Stimulated activated CD8-positive, alpha-beta memory T cell treated with anti-CD3 and anti-CD28 coated beads, Interleukin-12 subunit alpha, Interleukin-12 subunit beta, amount 100 ng/mL, for 1 hour (primary cell): Measurements from ENCODE around the gene HMGCLL1.

Experiments used
- DNase-seq: peaks from one replicate; pipeline ENCODE4 v3.0.0-alpha.2; 2020; ENCODE audit warnings: low read depth

HMGCLL1 gene

GRCh38 chr6:55531496-55531895 is 47.5 kb downstream of the HMGCLL1 start:
- no peak for DNase-seq

GRCh38 chr6:55530931-55531330 is 48.1 kb downstream of the HMGCLL1 start:
- no peak for DNase-seq

GRCh38 chr6:55528624-55529023 is 50.4 kb downstream of the HMGCLL1 start:
- DNase-seq, result no peak

GRCh38 chr6:55524441-55524840 is 54.6 kb downstream of the HMGCLL1 start:
- DNase-seq, result no peak

- DNase-seq, result no peak
These were observed 60.4 kb downstream of the HMGCLL1 start for GRCh38 chr6:55518529-55519060.

GRCh38 chr6:55516736-55517135 is 62.3 kb downstream of the HMGCLL1 start:
- DNase-seq, result no peak

DNA sequence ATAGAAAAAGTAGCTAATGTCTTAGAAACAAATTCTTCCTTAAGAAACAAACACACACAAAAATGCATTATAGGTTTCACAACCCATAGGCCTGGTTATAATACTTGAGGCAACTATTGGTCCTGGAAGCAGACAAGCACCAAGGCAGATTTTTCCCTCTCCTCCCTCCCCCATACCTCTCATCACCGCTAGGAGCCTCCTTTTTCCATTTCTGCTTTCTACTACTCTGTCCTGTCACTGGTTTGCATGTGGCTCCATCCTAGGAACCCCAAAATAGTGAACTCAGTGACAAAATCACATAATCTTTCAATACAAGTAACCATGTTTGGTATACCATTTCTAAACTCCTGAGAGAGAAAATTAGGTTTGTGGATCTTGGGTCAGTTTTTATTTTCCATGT is 66.1 kb downstream of the HMGCLL1 start:
- no peak for DNase-seq

GRCh38 chr6:55511122-55511800 is 67.7 kb downstream of the HMGCLL1 start:
- DNase-seq, result no peak

DNA sequence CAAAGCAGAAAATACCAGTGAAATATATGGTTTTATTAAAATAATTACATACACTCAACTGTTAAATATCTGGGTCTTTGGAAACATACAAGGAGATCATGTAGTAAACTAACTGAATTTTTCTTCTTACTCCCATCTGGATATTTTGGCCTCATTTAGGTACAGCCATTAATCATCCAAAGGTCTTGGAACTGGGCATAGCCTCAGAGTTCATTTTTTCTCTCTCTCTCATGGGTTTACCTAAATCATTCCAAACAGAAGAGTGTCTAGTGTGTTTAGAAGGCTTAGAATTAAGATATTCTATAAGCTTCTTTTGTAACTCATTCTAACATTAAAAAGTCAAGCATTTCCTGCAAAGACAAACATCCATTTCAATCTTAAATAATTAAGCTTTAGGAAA is 79.4 kb downstream of the HMGCLL1 start:
- no peak for DNase-seq

- DNase-seq, result no peak
These were observed 81.3 kb downstream of the HMGCLL1 start for GRCh38 chr6:55497694-55498093.

DNA sequence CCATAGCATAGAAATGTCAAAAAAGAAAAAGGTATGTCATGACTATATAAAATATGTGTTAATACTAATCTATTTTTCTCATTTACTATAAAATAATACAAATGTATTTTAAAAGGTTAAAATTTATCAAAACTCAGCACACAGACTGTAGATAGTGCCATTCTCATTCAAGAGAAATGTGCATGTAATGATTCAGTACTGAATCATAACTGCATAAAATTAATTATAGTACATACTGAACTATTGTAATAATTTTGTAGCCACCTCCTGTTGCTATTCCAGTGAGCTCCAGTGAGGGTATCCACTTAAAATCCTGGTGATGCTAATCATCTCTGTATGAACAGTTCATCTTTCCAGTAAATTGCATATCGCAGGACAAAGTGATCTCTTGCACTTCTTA is 82.8 kb downstream of the HMGCLL1 start:
- no peak for DNase-seq

GRCh38 chr6:55495277-55495676 is 83.7 kb downstream of the HMGCLL1 start:
- no peak for DNase-seq

DNA sequence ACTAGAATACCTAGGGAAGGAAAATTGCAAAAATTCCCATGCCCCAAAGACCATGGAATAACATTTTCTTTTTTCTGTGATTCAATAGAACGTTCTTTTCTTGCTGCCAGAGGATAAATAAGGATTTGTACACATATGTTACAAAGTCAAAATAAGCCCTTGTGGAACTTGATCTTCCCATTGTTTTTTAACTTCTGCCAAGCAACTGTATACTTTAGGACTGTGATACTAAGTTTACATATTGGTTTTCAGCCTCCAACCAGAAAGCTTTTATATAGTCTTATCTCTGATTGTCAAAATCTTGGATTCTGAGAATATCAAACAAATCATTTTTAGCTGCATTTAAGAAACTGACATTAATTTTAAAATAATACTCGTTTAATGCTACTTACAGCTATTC is 84.6 kb downstream of the HMGCLL1 start:
- DNase-seq, result no peak

DNA sequence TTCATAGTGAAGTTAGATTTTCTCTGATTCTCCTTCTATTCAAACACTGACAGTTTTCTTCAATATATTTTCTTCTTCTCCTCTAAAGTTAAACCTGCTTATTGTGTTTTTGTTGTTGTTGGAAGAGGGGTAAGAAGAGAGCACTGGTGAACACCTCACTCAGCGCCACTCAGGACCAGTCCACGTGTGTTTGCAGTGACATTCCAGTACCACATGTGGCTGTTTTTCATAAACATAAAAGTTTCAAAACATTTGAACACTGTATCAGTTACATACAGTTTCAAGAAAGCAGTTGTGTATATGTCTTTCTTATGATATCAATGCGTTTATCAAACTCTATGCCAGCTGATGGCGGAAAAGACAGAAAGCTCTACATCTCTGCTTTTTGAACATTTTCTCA is 86.7 kb downstream of the HMGCLL1 start:
- DNase-seq, result no peak

DNA sequence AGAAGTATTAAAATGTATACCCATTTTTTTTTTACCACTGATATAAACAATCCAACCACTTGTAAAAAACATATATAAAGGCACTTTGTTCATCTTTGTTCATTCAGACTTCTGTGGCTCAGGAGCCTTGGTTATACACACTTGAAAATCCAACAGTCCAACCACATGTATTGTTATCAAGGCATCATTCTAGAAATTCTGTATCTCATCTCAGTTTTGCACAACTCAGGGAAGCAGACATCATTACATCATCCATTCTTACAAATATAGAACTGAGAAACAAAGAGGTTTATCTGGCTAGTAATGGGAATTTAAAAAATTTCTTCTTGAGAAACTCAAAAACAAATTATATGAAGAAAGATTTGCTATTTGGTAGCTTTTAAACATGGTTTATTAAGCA is 88.1 kb downstream of the HMGCLL1 start:
- no peak for DNase-seq

GRCh38 chr6:55474382-55474781 is 104.6 kb downstream of the HMGCLL1 start:
- DNase-seq, result no peak

DNA sequence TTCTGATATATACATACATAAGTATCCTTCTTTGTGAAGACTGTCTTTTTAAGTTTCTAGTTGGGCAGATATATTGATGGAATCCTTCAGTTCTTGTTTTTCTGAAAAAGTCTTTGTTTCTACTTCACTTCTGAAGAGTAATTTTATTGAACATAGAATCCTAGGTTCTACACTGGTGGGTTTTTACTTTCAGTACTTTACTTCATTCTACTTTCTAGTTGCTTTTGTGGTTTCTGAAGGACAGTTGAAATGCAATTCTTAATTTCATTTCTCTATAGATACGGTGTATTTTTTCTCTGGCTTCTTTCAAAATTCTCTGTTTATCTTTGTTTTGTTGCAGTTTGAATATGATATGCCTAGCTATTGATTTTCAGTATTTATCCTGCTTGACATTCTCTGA is 105.3 kb downstream of the HMGCLL1 start:
- DNase-seq, result no peak

GRCh38 chr6:55469951-55470366 is 109.0 kb downstream of the HMGCLL1 start:
- no peak for DNase-seq

DNA sequence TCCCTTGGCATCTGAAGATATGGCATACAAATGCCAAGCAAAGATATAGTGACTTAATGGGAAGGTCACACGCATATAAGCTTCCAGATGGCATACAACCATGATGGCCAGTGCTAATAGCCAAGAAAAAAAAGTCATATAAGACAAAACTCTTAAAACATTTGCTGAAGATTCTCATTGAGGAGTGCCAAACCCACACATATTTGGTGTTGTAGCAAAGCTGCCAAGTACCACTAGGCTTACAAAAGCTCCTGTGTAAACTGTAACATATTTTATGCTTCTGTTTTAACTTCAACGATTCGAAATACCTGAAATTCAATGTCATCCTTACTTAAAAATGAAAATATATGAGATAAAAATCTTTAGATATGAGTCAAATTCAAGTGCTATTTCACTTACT is 123.0 kb downstream of the HMGCLL1 start:
- DNase-seq, result no peak

GRCh38 chr6:55450005-55450404 is 129.0 kb downstream of the HMGCLL1 start:
- DNase-seq, result no peak

DNA sequence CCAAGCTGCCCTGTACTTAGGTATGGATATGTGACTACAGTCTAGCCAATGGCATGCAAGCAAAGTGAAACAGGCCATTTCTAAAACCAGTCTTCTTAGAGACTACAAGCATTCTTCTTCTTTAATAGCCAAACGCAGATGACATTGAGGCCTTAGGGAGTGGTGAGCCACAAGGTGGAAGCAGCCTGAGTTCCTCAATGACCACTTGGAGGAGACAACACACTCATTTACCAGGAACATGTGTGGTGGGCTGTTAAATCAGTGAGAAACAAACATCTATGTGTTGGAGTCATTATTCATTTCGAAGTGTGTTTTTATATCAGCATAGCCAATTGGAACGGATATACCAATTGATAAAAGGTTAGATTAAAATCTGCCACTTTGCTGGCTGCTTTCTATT is 129.8 kb downstream of the HMGCLL1 start:
- DNase-seq, result no peak

- no peak for DNase-seq
These were observed 130.5 kb downstream of the HMGCLL1 start for GRCh38 chr6:55448451-55448850.

DNA sequence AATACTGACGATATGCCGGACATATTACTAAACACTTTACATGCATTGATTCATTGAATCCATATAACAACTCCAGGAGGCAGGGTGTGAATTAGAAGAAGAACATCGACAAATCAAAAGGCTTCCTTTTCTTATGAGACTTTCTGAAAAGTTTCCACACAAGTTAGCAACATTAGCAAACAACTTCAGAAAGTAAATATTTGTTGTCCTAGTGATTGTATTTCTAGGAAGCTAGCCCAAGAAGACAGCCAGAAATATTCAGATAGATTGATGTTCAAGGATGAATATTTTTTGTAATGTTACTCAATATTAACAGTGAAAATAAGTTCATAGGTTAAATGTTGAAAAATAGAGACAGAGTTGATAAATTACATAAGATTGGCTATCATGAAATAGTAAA is 131.1 kb downstream of the HMGCLL1 start:
- no peak for DNase-seq

DNA sequence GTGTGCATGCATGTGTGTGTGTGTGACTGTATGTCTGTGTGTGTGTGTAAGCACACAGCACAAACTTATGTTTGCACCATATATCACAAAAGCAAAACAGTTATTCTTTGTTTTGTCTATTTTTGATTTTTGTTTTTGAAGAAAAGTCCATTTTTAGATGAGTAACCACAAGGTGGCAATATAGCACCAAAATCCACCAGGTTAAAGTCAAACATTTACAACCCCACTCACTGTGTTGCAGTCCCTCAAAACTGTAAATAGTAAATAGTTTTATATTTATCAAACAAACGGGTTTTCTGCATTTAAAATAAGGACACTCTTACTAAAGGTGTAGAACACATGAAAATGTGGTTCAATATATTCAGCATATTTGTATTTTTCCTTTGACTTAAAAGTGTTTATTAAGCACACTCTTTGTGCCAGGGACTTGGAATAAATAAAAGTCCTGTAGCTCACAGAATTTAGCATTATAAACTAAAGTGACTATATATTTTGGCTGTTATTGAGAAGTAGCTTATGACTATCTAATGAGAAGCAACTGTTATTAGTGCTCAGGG is 133.3 kb downstream of the HMGCLL1 start:
- DNase-seq, result no peak
